SU-DHL-6 (cell line): ENCODE results near the gene PRKN.

Experiments used
- CTCF ChIP-seq: fragments of 200-600 bp; sonication (generic); IDR thresholded peaks from one replicate; pipeline ENCODE4 v1.5.1; 2017; ENCODE audit warnings: antibody characterized with exemption, mild to moderate bottlenecking, low read length, moderate library complexity; ENCODE audit not compliant: insufficient read depth, poor library complexity, severe bottlenecking
- EZH2phosphoT487 ChIP-seq: fragments of 200-600 bp; sonication (generic), shearing (Covaris generic); conservative IDR thresholded peaks from 2 replicates; pipeline ENCODE4 v1.6.1; 2018; ENCODE audit warnings: mild to moderate bottlenecking, antibody characterized with exemption, low read length, moderate library complexity, mixed read lengths

- TF ChIP-seq CTCF (no peak), EZH2phosphoT487 (no peak)
Measured at GRCh38 chr6:162730502-162730901, 2.9 kb upstream of the PRKN start.
